Stimulated activated CD8-positive, alpha-beta memory T cell treated with anti-CD3 and anti-CD28 coated beads, Interleukin-15, amount 100 ng/mL, for 4 hours (primary cell): ENCODE data around the gene ELAC1.

Experiments
- DNase-seq, 2 donors: peaks; one replicate each; pipeline ENCODE4 v3.0.0-alpha.2; 2020; ENCODE audit warnings: low read depth in 2 of 2

The ELAC1 gene

GRCh38 chr18:51017140-51017879 is 49.5 kb downstream of the ELAC1 start:
- DNase-seq, result no peak

GRCh38 chr18:51020536-51020935 is 52.7 kb downstream of the ELAC1 start:
- DNase-seq, result no peak

GRCh38 chr18:51021226-51021965 is 53.6 kb downstream of the ELAC1 start:
- DNase-seq, result no peak

GRCh38 chr18:51025512-51025911 is 57.7 kb downstream of the ELAC1 start:
- DNase-seq, result no peak

GRCh38 chr18:51028201-51028805 is 60.5 kb downstream of the ELAC1 start:
- no peak for DNase-seq

- DNase-seq, result no peak
These were observed 61.5 kb downstream of the ELAC1 start for GRCh38 chr18:51029378-51029693.

GRCh38 chr18:51029694-51030536 is 62.1 kb downstream of the ELAC1 start, which contains the start of gene SMAD4:
TSS of gene SMAD4 (plus strand) at chr18:51030213. CDS start at chr18:51047047, 16,834 bp downstream.
- peak; percentile 95 to 96 for DNase-seq

- peak; percentile 23 to 46 for DNase-seq
These were observed 62.9 kb downstream of the ELAC1 start for GRCh38 chr18:51030537-51031258.

GRCh38 chr18:51032193-51032592 is 64.4 kb downstream of the ELAC1 start:
- no peak for DNase-seq

GRCh38 chr18:51037230-51037629 is 69.4 kb downstream of the ELAC1 start:
- DNase-seq, result no peak
